IMR-90 (cell line): Measurements from ENCODE around the gene RIPK4. TPM values are rescaled to one million over a fixed set of nuclear protein-coding genes. Genes with fewer than 3 reads are reported as not detected.
A peak's percentile ranks its signal among the peaks of the same experiment; 100 is the strongest.
"Not testable (repeated sequence)": the region's sequence is repeated elsewhere in the genome, so short reads cannot be mapped to it uniquely, and the experiment has no call there.

Source experiments
- ATAC-seq: fragments of 200-7000 bp; cut with Tn5 transposase; 2 replicates; pipeline ENCODE4 v1.9.1; 2020; ENCODE audit warnings: low read depth, mild to moderate bottlenecking, moderate library complexity
- BruUV-seq: library from RNA; stranded (reverse); fragments of 400-500 nt; replicated peaks from 2 replicates; lab custom pipeline; 2021; lab: Mats Ljungman, UMichigan
- CTCF ChIA-PET: fragments of 300-600 bp; formaldehyde crosslinking; extraction: SDS; loops from one replicate; lab custom pipeline; 2021; ENCODE audit warnings: antibody characterized with exemption; lab: Yijun Ruan, JAX
- POLR2A ChIA-PET: fragments of 300-600 bp; sonication (Branson Sonifier 250); formaldehyde crosslinking; loops from one replicate; lab custom pipeline; 2022; ENCODE audit warnings: antibody characterized with exemption; ENCODE audit not compliant: unreplicated experiment; lab: Charles Lee
- DNase-seq: peaks from one replicate; pipeline ENCODE4 v3.0.0; 2013
- H2AFZ ChIP-seq: replicated peaks from 2 replicates; pipeline ENCODE3; 2013; ENCODE audit warnings: low read length, mild to moderate bottlenecking; ENCODE audit not compliant: poor library complexity
- H2AK5ac ChIP-seq: 2 replicates; pipeline ENCODE4 v1.6.1; 2013; ENCODE audit warnings: low read depth, low read length, inconsistent platforms
- H2AK9ac ChIP-seq: replicated peaks from 2 replicates; pipeline ENCODE3; 2013; ENCODE audit warnings: mild to moderate bottlenecking, low read depth, low read length, moderate library complexity; ENCODE audit not compliant: poor library complexity
- H2BK120ac ChIP-seq: 2 replicates; pipeline ENCODE4 v1.6.1; 2013; ENCODE audit warnings: low read depth, low read length, inconsistent platforms
- H2BK15ac ChIP-seq: 3 replicates; pipeline ENCODE4 v1.6.1; 2013; ENCODE audit warnings: low read depth, low read length, inconsistent platforms
- H2BK20ac ChIP-seq: 2 replicates; pipeline ENCODE4 v1.6.1; 2013; ENCODE audit warnings: low read depth, mild to moderate bottlenecking, inconsistent platforms, low read length, moderate library complexity
- H2BK5ac ChIP-seq: 2 replicates; pipeline ENCODE4 v1.6.1; 2013; ENCODE audit warnings: mild to moderate bottlenecking, low read depth, low read length, inconsistent platforms; ENCODE audit not compliant: poor library complexity, severe bottlenecking
- H3K14ac ChIP-seq: replicated peaks from 2 replicates; pipeline ENCODE4 v1.6.1; 2013; ENCODE audit warnings: low read depth, low read length, inconsistent platforms
- H3K18ac ChIP-seq: 2 replicates; pipeline ENCODE4 v1.6.1; 2013; ENCODE audit warnings: low read depth, low read length, control low read depth
- H3K23ac ChIP-seq: 2 replicates; pipeline ENCODE4 v1.6.1; 2013; ENCODE audit warnings: low read depth, low read length, inconsistent platforms
- H3K27ac ChIP-seq: 2 replicates; pipeline ENCODE4 v1.5.1; 2013; ENCODE audit warnings: mild to moderate bottlenecking, control low read depth, low read length; ENCODE audit not compliant: insufficient read depth
- H3K27me3 ChIP-seq: 2 replicates; pipeline ENCODE4 v1.6.1; 2013; ENCODE audit warnings: low read length; ENCODE audit not compliant: control insufficient read depth, insufficient read depth
- H3K36me3 ChIP-seq: 2 replicates; pipeline ENCODE4 v1.6.1; 2013; ENCODE audit warnings: low read length, mixed read lengths; ENCODE audit not compliant: control insufficient read depth, insufficient read depth
- H3K4ac ChIP-seq: 2 replicates; pipeline ENCODE4 v1.6.1; 2013; ENCODE audit warnings: low read depth, low read length, inconsistent platforms
- H3K4me1 ChIP-seq: 2 replicates; pipeline ENCODE4 v1.6.1; 2013; ENCODE audit warnings: low read length, mixed read lengths; ENCODE audit not compliant: control insufficient read depth, insufficient read depth
- H3K4me2 ChIP-seq: 2 replicates; pipeline ENCODE4 v1.6.1; 2013; ENCODE audit warnings: low read depth, mild to moderate bottlenecking, control low read depth, low read length, moderate library complexity
- H3K4me3 ChIP-seq: 2 replicates; pipeline ENCODE4 v1.5.1; 2013; ENCODE audit warnings: low read depth, mild to moderate bottlenecking, control low read depth, low read length, moderate library complexity; ENCODE audit not compliant: insufficient read depth
- H3K56ac ChIP-seq: 2 replicates; pipeline ENCODE4 v1.6.1; 2013; ENCODE audit warnings: low read length, inconsistent platforms; ENCODE audit not compliant: insufficient read depth; ENCODE audit errors: extremely low read depth
- H3K79me1 ChIP-seq, 2 experiments: 2 replicates each; pipeline ENCODE4 v1.6.1; 2013; ENCODE audit warnings: low read length in 2 of 2, inconsistent platforms in 1 of 2, low read depth in 1 of 2
- H3K9ac ChIP-seq: 2 replicates; pipeline ENCODE4 v1.6.1; 2013; ENCODE audit warnings: low read depth, low read length, control low read depth
- H3K9me1 ChIP-seq: 2 replicates; pipeline ENCODE4 v1.6.1; 2013; ENCODE audit warnings: low read length, inconsistent platforms; ENCODE audit not compliant: insufficient read depth
- H3K9me3 ChIP-seq: 2 replicates; pipeline ENCODE4 v1.6.1; 2013; ENCODE audit warnings: low read length; ENCODE audit not compliant: control insufficient read depth, insufficient read depth
- H4K20me1 ChIP-seq: 2 replicates; pipeline ENCODE4 v1.6.1; 2013; ENCODE audit warnings: low read length, inconsistent platforms; ENCODE audit not compliant: insufficient read depth
- H4K5ac ChIP-seq: 2 replicates; pipeline ENCODE4 v1.6.1; 2013; ENCODE audit warnings: mild to moderate bottlenecking, low read depth, low read length, control low read depth
- H4K8ac ChIP-seq, 2 experiments: 2 replicates each; pipeline ENCODE4 v1.6.1; 2013; ENCODE audit warnings: low read depth in 2 of 2, low read length in 2 of 2, control low read depth in 1 of 2, inconsistent platforms in 1 of 2
- H4K91ac ChIP-seq: 2 replicates; pipeline ENCODE4 v1.6.1; 2013; ENCODE audit warnings: low read depth, low read length, inconsistent platforms; ENCODE audit not compliant: insufficient read depth
- CEBPB ChIP-seq: IDR thresholded peaks from 2 replicates; pipeline ENCODE4 v1.6.1; 2012; ENCODE audit warnings: low read depth, low read length, improper control_type of control experiment
- CTCF ChIP-seq: conservative IDR thresholded peaks from 2 replicates; pipeline ENCODE4 v1.5.1; 2012; ENCODE audit warnings: mild to moderate bottlenecking, low read depth, low read length, improper control_type of control experiment
- MAFK ChIP-seq: IDR thresholded peaks from 2 replicates; pipeline ENCODE4 v1.6.1; 2012; ENCODE audit warnings: low read depth, low read length, improper control_type of control experiment
- MAZ ChIP-seq: IDR thresholded peaks from 2 replicates; pipeline ENCODE4 v1.6.1; 2012; ENCODE audit warnings: low read depth, mild to moderate bottlenecking, low read length, improper control_type of control experiment, moderate library complexity, borderline replicate concordance
- MXI1 ChIP-seq: IDR thresholded peaks from 2 replicates; pipeline ENCODE4 v1.6.1; 2012; ENCODE audit warnings: low read depth, mild to moderate bottlenecking, low read length, moderate library complexity, borderline replicate concordance
- RAD21 ChIP-seq: IDR thresholded peaks from 2 replicates; pipeline ENCODE4 v1.6.1; 2012; ENCODE audit warnings: low read length, improper control_type of control experiment
- WGBS, 2 experiments: methylation state at CpG; one replicate each; pipeline versions ENCODE4 v1.1.5 to v1.1.7; 2013; ENCODE audit warnings: missing lambda C conversion rate in 2 of 2; ENCODE audit not compliant: insufficient read length in 1 of 2; ENCODE audit errors: extremely low coverage in 2 of 2; 5-methylcytosine and 5-hydroxymethylcytosine counted together
- dilution Hi-C: fragments of 300-500 bp; cut with HindIII; formaldehyde crosslinking; loops from one replicate; pipeline ENCODE4 v1.14.3; 2018; ENCODE audit warnings: low sequenced_read_pairs; ENCODE audit not compliant: unreplicated experiment
- in situ Hi-C: fragments of 300-500 bp; cut with MboI; formaldehyde crosslinking; loops from 3 replicates; pipeline ENCODE4 v1.14.3; 2019; ENCODE audit warnings: low sequenced_read_pairs, inconsistent platforms, mixed read lengths
- intact Hi-C: fragments of 100-400 bp; cut with micrococcal nuclease; formaldehyde crosslinking; loops from 2 replicates; pipeline ENCODE4 v1.10.0; 2022
- polyA plus RNA-seq, 3 experiments: library from polyadenylated mRNA; depleted of rRNA; stranded (reverse); fragments of >200 nt; gene quantifications; 2 replicates each; pipeline ENCODE4 v1.2.3, GENCODE V29; 2012; ENCODE audit warnings: low replicate concordance in 1 of 3
- total RNA-seq: library from RNA; depleted of rRNA; stranded (reverse); fragments of >200 nt; gene quantifications from 2 replicates; pipeline ENCODE4 v1.2.3, GENCODE V29; 2012

Gene RIPK4
- total and polyA plus RNA-seq, 2 of the 4 experiments (the other 2 are of a cell fraction): under 0.01 to 0.03 TPM

GRCh38 chr21:41786509-41786987 lies 19.7 kb upstream of the RIPK4 start:
- Histone ChIP-seq H3K4me2 (no peak overlapping the region), H3K18ac (no peak overlapping the region), H2AK5ac (no peak overlapping the region), H3K9me1 (no peaks in the 10 kb centered on the region), H3K4me3 (no peak overlapping the region), H3K4me1 (no peaks in the 10 kb centered on the region), H3K9ac (no peak overlapping the region), H3K4ac (no peak overlapping the region), H4K91ac (no peak overlapping the region), H3K14ac (no peak overlapping the region), H3K9me3 (no peaks in the 10 kb centered on the region), H4K5ac (no peak overlapping the region), H3K56ac (no peak overlapping the region), H2AFZ (no peak overlapping the region), H2BK15ac (no peak overlapping the region), H2BK120ac (no peak overlapping the region), H2BK20ac (no peak overlapping the region), H4K8ac (no peak overlapping the region), H3K27me3 (peaks cover 20% of the 10 kb centered on the region), H3K36me3 (no peaks in the 10 kb centered on the region), H3K27ac (no peak overlapping the region), H4K20me1 (no peaks in the 10 kb centered on the region), H2AK9ac (no peak overlapping the region), H3K79me1 (no peaks in the 10 kb centered on the region), H2BK5ac (no peak overlapping the region), H3K23ac (no peak overlapping the region)
- dilution Hi-C loops: no loop called here
- BruUV-seq: no TSS peak
- ChIA-PET CTCF (interaction anchor here (0.6 kb wide), 1 partner anchor 8 kb away, joined by 5 read pairs; no protein-coding TSS in a partner anchor), POLR2A (no interaction called here)
- in situ Hi-C loops: loop anchor here (25.0 kb wide), 1 partner anchor 499 kb away; no protein-coding TSS in a partner anchor
- ATAC-seq: no peak
- peak; percentile 12 for DNase-seq
- TF ChIP-seq CEBPB (no peak), MAFK (no peak), RAD21 (no peak), MXI1 (no peak), MAZ (no peak), CTCF (no peak)
- intact Hi-C loops: no loop called here
- 54% methylated on average over 8 of the region's 13 CpGs; no CpG with 5 or more reads in 1 of the 2 experiments for WGBS, 2 experiments

GRCh38 chr21:41785262-41785661 lies 18.4 kb upstream of the RIPK4 start:
- H3K9ac ChIP-seq, H3K27ac ChIP-seq, dilution Hi-C loops, H3K4me3 ChIP-seq, H4K8ac ChIP-seq, DNase-seq, H3K23ac ChIP-seq, H2AK9ac ChIP-seq, H3K18ac ChIP-seq, BruUV-seq, H3K9me3 ChIP-seq, H4K20me1 ChIP-seq, H2BK5ac ChIP-seq, H4K91ac ChIP-seq, intact Hi-C loops, H3K9me1 ChIP-seq, H2BK15ac ChIP-seq, H2AK5ac ChIP-seq, H4K5ac ChIP-seq, H3K79me1 ChIP-seq, H3K56ac ChIP-seq, H3K4me2 ChIP-seq, H3K36me3 ChIP-seq, POLR2A ChIA-PET, ATAC-seq, H3K4ac ChIP-seq, H2BK120ac ChIP-seq, H3K4me1 ChIP-seq, H2AFZ ChIP-seq, H2BK20ac ChIP-seq, H3K14ac ChIP-seq: not testable (repeated sequence)
- CTCF ChIA-PET: interaction anchor here (0.9 kb wide), 1 partner anchor 10 kb away, joined by 7 read pairs; no protein-coding TSS in a partner anchor
- peaks cover 26% of the 10 kb centered on the region for H3K27me3 ChIP-seq
- in situ Hi-C loops: loop anchor here (25.0 kb wide), 1 partner anchor 498 kb away; no protein-coding TSS in a partner anchor
- WGBS, 2 experiments: 100% methylated on average over 2 of the region's 12 CpGs; no CpG with 5 or more reads in 1 of the 2 experiments
